Endothelial cell of umbilical vein (primary cell): ENCODE measurements around the gene GRK6. TPM values are rescaled to one million over a fixed set of nuclear protein-coding genes. Genes with fewer than 3 reads are reported as not detected.

ENCODE experiments used
- BruUV-seq: library from RNA; stranded (reverse); fragments of 400-500 nt; replicated peaks from 2 replicates; lab custom pipeline; 2021; lab: Mats Ljungman, UMichigan
- CTCF ChIA-PET: fragments of 300-600, 350-600 bp; sonication (Branson Sonifier 250); formaldehyde crosslinking; loops from one replicate; lab custom pipeline; 2021; ENCODE audit warnings: antibody characterized with exemption, inconsistent platforms; lab: Charles Lee
- POLR2A ChIA-PET: fragments of 300-600, 350-600 bp; sonication (Branson Sonifier 250); formaldehyde crosslinking; loops from one replicate; lab custom pipeline; 2021; ENCODE audit warnings: antibody characterized with exemption, inconsistent platforms; lab: Charles Lee
- DNase-seq: peaks from one replicate; pipeline ENCODE4 v3.0.0-alpha.2; 2011; ENCODE audit warnings: low read depth, low spot score
- FAIRE-seq: peaks from 2 replicates; lab custom pipeline; 2011; peaks lifted over from hg19 to GRCh38; lab: Jason Lieb, UNC
- H2AFZ ChIP-seq: 2 replicates; pipeline ENCODE4 v1.6.0; 2012; ENCODE audit warnings: low read depth, low read length, control low read depth, inconsistent platforms
- H3K27ac ChIP-seq: 2 replicates; pipeline ENCODE4 v1.5.1; 2011; ENCODE audit warnings: low read depth, mild to moderate bottlenecking, control low read depth, low read length, moderate library complexity; ENCODE audit not compliant: insufficient read depth
- H3K27me3 ChIP-seq, 2 experiments: 2 replicates each; pipeline versions ENCODE4 v1.6.0 to v1.6.1; 2011; ENCODE audit warnings: low read length in 2 of 2, mixed read lengths in 1 of 2; ENCODE audit not compliant: control insufficient read depth in 2 of 2, insufficient read depth in 2 of 2
- H3K36me3 ChIP-seq, 2 experiments: 2 replicates in 1 of 2; 3 replicates in 1 of 2; pipeline ENCODE4 v1.5.1; 2011; ENCODE audit warnings: low read length in 2 of 2, mild to moderate bottlenecking in 1 of 2, moderate library complexity in 1 of 2; ENCODE audit not compliant: control insufficient read depth in 2 of 2, insufficient read depth in 2 of 2; ENCODE audit errors: extremely low read depth in 1 of 2
- H3K4me1 ChIP-seq: 3 replicates; pipeline ENCODE4 v1.5.1; 2011; ENCODE audit warnings: mild to moderate bottlenecking, low read length; ENCODE audit not compliant: control insufficient read depth, insufficient read depth; ENCODE audit errors: extremely low read depth
- H3K4me2 ChIP-seq: 2 replicates; pipeline ENCODE4 v1.6.1; 2011; ENCODE audit warnings: low read length, control low read depth, mixed read lengths; ENCODE audit not compliant: insufficient read depth
- H3K4me3 ChIP-seq, 3 experiments: fragments of 200-600 bp in 1 of 3; sonication (generic), shearing (Covaris generic) in 1 of 3; replicated peaks in 1 of 3; 2 replicates each; pipeline ENCODE4 v1.5.1; 2011 to 2016; ENCODE audit warnings: control low read depth in 3 of 3, low read length in 3 of 3, mild to moderate bottlenecking in 2 of 3, inconsistent platforms in 1 of 3, low read depth in 1 of 3, moderate library complexity in 1 of 3; ENCODE audit not compliant: insufficient read depth in 1 of 3
- H3K79me2 ChIP-seq: 2 replicates; pipeline ENCODE4 v1.6.0; 2012; ENCODE audit warnings: low read length, inconsistent platforms; ENCODE audit not compliant: control insufficient read depth, insufficient read depth
- H3K9ac ChIP-seq: replicated peaks from 2 replicates; pipeline ENCODE3; 2011; ENCODE audit warnings: low read length, control low read depth; ENCODE audit not compliant: insufficient read depth; ENCODE audit errors: extremely low read depth
- H3K9me1 ChIP-seq: replicated peaks from 3 replicates; pipeline ENCODE4 v1.6.0; 2011; ENCODE audit warnings: mild to moderate bottlenecking, low read length; ENCODE audit not compliant: control insufficient read depth, insufficient read depth; ENCODE audit errors: extremely low read depth
- H3K9me3 ChIP-seq: replicated peaks from 2 replicates; pipeline ENCODE4 v1.5.1; 2012; ENCODE audit warnings: low read length, inconsistent platforms; ENCODE audit not compliant: control insufficient read depth, insufficient read depth
- H4K20me1 ChIP-seq: replicated peaks from 2 replicates; pipeline ENCODE3; 2011; ENCODE audit warnings: mild to moderate bottlenecking, low read length; ENCODE audit not compliant: control insufficient read depth, insufficient read depth; ENCODE audit errors: extremely low read depth
- CTCF ChIP-seq, 2 donors: IDR thresholded peaks; 1 replicate in 1 of 2; 2 replicates in 1 of 2; pipeline ENCODE4 v1.5.1; 2011; ENCODE audit warnings: low read length in 2 of 2, mild to moderate bottlenecking in 2 of 2, moderate library complexity in 2 of 2, control low read depth in 1 of 2, inconsistent platforms in 1 of 2, low read depth in 1 of 2; ENCODE audit not compliant: insufficient read depth in 1 of 2; ENCODE audit errors: extremely low read depth in 1 of 2
- EZH2 ChIP-seq: IDR thresholded peaks from 2 replicates; pipeline ENCODE4 v1.6.1; 2012; ENCODE audit warnings: borderline replicate concordance, low read depth, mild to moderate bottlenecking, moderate library complexity, low read length, inconsistent platforms; ENCODE audit not compliant: severe bottlenecking
- GATA2 ChIP-seq: IDR thresholded peaks from 2 replicates; pipeline ENCODE4 v1.7.0; 2011; ENCODE audit warnings: low read depth, mild to moderate bottlenecking, moderate library complexity, mixed read lengths, low read length; ENCODE audit not compliant: insufficient read length, insufficient read depth
- JUN ChIP-seq: IDR thresholded peaks from 2 replicates; pipeline ENCODE4 v1.6.1; 2011; ENCODE audit warnings: borderline replicate concordance, low read depth; ENCODE audit not compliant: insufficient read length, insufficient read depth
- MYC ChIP-seq: IDR thresholded peaks from one replicate; pipeline ENCODE4 v1.6.1; 2011; ENCODE audit warnings: mild to moderate bottlenecking, low read depth, low read length
- POLR2A ChIP-seq: IDR thresholded peaks from 2 replicates; pipeline ENCODE4 v1.6.1; 2012; ENCODE audit warnings: low read depth, mild to moderate bottlenecking, control low read depth, low read length
- POLR2AphosphoS5 ChIP-seq: IDR thresholded peaks from 2 replicates; pipeline ENCODE4 v1.6.1; 2012; ENCODE audit warnings: low read depth, mild to moderate bottlenecking, control low read depth, low read length, moderate library complexity; ENCODE audit not compliant: insufficient read depth
- dilution Hi-C: fragments of 300-500 bp; cut with MboI; formaldehyde crosslinking; loops from one replicate; pipeline ENCODE4 v1.15.0; 2019; ENCODE audit warnings: low sequenced_read_pairs; ENCODE audit not compliant: extremely low pct_ligation_motif_present
- intact Hi-C: fragments of 100-400 bp; cut with micrococcal nuclease; formaldehyde crosslinking; loops from one replicate; pipeline ENCODE4 v1.10.0; 2022
- polyA plus RNA-seq, 4 experiments: library from polyadenylated mRNA; depleted of rRNA in 3 of 4; stranded (reverse) in 3 of 4; unstranded in 1 of 4; fragments of >200 nt; gene quantifications; 2 replicates each; pipeline versions ENCODE4 v1.2.1 to v1.2.3, GENCODE V29; 2011 to 2012; ENCODE audit warnings: missing spikeins in 1 of 4
- total RNA-seq: library from RNA; stranded (reverse); gene quantifications from 2 replicates; pipeline ENCODE4 v1.2.3, GENCODE V29; 2021

The GRK6 gene
- total and polyA plus RNA-seq, 2 donors (not counting 3 experiments of a cell fraction or from before 2014, with no cell fraction given): 28.9 to 36.4 TPM

GRCh38 chr5:177482359-177482795 is 55.9 kb downstream of the GRK6 start:
- H3K4me3 ChIP-seq: no peak overlapping the region
- CTCF ChIA-PET: no interaction called here
- FAIRE-seq (no peak), DNase-seq (no peak)
- H3K27me3 ChIP-seq: no peaks in the 10 kb centered on the region
- no peak overlapping the region for H2AFZ ChIP-seq
- no peak overlapping the region for H3K27ac ChIP-seq
- TF ChIP-seq JUN: no peak
- TF ChIP-seq CTCF (IDR thresholded peaks at IDR 0.05; ENCODE audit: extremely low read depth in 1 of 2, insufficient read depth in 1 of 2, low read depth in 1 of 2, low read length in 2 of 2): no peak
- TF ChIP-seq MYC: no peak
- peak; percentile 54 for TF ChIP-seq POLR2A
- no peak for TF ChIP-seq GATA2
- TF ChIP-seq POLR2AphosphoS5: peak; percentile 72
- no peaks in the 10 kb centered on the region for H3K9me3 ChIP-seq
- no peaks in the 10 kb centered on the region for H3K4me1 ChIP-seq
- H4K20me1 ChIP-seq: no peaks in the 10 kb centered on the region
- intact Hi-C loops (no loop called here), dilution Hi-C loops (no loop called here)
- no peaks in the 10 kb centered on the region for H3K9me1 ChIP-seq
- BruUV-seq: no TSS peak
- peaks cover 6 to 37% of the 10 kb centered on the region in 2 experiments for H3K36me3 ChIP-seq
- H3K4me2 ChIP-seq: no peak overlapping the region
- H3K9ac ChIP-seq: no peak overlapping the region
- POLR2A ChIA-PET: no interaction called here
- no peaks in the 10 kb centered on the region for H3K79me2 ChIP-seq

GRCh38 chr5:177483042-177483441 is 56.6 kb downstream of the GRK6 start:
- no peak overlapping the region for H3K4me2 ChIP-seq
- H3K9ac ChIP-seq: no peak overlapping the region
- no peaks in the 10 kb centered on the region for H4K20me1 ChIP-seq
- H3K27me3 ChIP-seq: no peaks in the 10 kb centered on the region
- H3K4me3 ChIP-seq: no peak overlapping the region
- H3K9me3 ChIP-seq: no peaks in the 10 kb centered on the region
- DNase-seq (no peak), FAIRE-seq (no peak)
- peaks cover 11 to 44% of the 10 kb centered on the region in 2 experiments for H3K36me3 ChIP-seq
- no peak overlapping the region for H3K27ac ChIP-seq
- BruUV-seq: no TSS peak
- H3K4me1 ChIP-seq: no peaks in the 10 kb centered on the region
- no peak overlapping the region for H2AFZ ChIP-seq
- CTCF ChIA-PET: no interaction called here
- POLR2A ChIA-PET: no interaction called here
- TF ChIP-seq EZH2: no peak
- TF ChIP-seq POLR2AphosphoS5: no peak
- dilution Hi-C loops (no loop called here), intact Hi-C loops (no loop called here)
- peaks cover 4% of the 10 kb centered on the region for H3K79me2 ChIP-seq
- H3K9me1 ChIP-seq: no peaks in the 10 kb centered on the region
